ENCODE results near the gene FGF22.

DNA sequence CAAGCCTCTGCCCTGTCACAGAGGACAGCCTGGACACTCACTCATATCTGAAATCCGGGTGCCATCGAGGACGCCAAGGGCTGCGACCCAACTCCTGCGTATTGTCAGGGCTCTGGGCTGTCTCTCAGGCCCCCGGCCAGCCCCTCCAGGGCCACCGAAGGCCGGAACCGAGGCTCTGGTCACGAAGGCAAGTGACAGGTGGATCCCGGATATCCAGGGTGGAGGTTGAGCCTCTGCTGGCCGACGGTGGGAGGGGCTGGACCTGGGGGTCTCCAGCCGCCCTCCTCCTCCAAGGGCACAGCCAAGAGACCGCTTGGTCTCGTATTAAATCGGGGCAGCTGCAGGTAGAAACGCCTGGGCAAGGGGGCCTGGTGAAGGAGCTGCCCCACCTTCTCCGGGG is 17.9 kb downstream of the FGF22 start:
- TF ChIP-seq, protein P1, sequence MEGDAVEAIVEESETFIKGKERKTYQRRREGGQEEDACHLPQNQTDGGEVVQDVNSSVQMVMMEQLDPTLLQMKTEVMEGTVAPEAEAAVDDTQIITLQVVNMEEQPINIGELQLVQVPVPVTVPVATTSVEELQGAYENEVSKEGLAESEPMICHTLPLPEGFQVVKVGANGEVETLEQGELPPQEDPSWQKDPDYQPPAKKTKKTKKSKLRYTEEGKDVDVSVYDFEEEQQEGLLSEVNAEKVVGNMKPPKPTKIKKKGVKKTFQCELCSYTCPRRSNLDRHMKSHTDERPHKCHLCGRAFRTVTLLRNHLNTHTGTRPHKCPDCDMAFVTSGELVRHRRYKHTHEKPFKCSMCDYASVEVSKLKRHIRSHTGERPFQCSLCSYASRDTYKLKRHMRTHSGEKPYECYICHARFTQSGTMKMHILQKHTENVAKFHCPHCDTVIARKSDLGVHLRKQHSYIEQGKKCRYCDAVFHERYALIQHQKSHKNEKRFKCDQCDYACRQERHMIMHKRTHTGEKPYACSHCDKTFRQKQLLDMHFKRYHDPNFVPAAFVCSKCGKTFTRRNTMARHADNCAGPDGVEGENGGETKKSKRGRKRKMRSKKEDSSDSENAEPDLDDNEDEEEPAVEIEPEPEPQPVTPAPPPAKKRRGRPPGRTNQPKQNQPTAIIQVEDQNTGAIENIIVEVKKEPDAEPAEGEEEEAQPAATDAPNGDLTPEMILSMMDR (conservative IDR thresholded peaks at IDR 0.05; ENCODE audit: low read depth, low read length): no peak
- TF ChIP-seq EZH2 (IDR thresholded peaks at IDR 0.05; ENCODE audit: low read length, unreplicated experiment): no peak
- no peak for TF ChIP-seq EZH2phosphoT487 (IDR thresholded peaks at IDR 0.05; ENCODE audit: borderline replicate concordance, low read length)
